Measurements from ENCODE around the gene CNOT4.

GRCh38 chr7:135352285-135352684 is 157.6 kb downstream of the CNOT4 start:
- TF ChIP-seq CREB5 (CRISPR knock-in tag; IDR thresholded peaks at IDR 0.05; ENCODE audit: low read depth), result no peak
- TF ChIP-seq PATZ1 (CRISPR knock-in tag; IDR thresholded peaks at IDR 0.05; ENCODE audit: borderline replicate concordance), result no peak
- TF ChIP-seq ISL1 (CRISPR knock-in tag; IDR thresholded peaks at IDR 0.05), result no peak
- TF ChIP-seq BACH2 (CRISPR knock-in tag; IDR thresholded peaks at IDR 0.05; ENCODE audit: borderline replicate concordance), result no peak
- TF ChIP-seq PPARA (CRISPR knock-in tag; IDR thresholded peaks at IDR 0.05; ENCODE audit: borderline replicate concordance), result no peak
- TF ChIP-seq ESRRG (CRISPR knock-in tag; IDR thresholded peaks at IDR 0.05), result no peak
- TF ChIP-seq TSHZ2 (CRISPR knock-in tag; IDR thresholded peaks at IDR 0.05), result no peak
